GM23338 (cell line): Measurements from ENCODE around the gene SERP2. TPM values are rescaled to one million over a fixed set of nuclear protein-coding genes. Genes with fewer than 3 reads are reported as not detected.

Source experiments
- ATAC-seq: fragments of 200-7000 bp; cut with Tn5 transposase; 3 replicates; pipeline ENCODE4 v1.9.1; 2020
- DNase-seq: peaks from one replicate; pipeline ENCODE4 v3.0.0-alpha.2; 2015; ENCODE audit warnings: low spot score
- H2AFZ ChIP-seq: fragments of 200-600 bp; sonication (generic); 2 replicates; pipeline ENCODE4 v1.8.0; 2016; ENCODE audit warnings: antibody characterized with exemption, mild to moderate bottlenecking, moderate library complexity
- H3F3A ChIP-seq: fragments of 200-600 bp; sonication (generic); replicated peaks from 2 replicates; pipeline ENCODE4 v1.8.0; 2017; ENCODE audit warnings: antibody characterized with exemption, mixed run types, low read depth
- H3K27ac ChIP-seq: fragments of 200-600 bp; sonication (generic); 2 replicates; pipeline ENCODE4 v1.6.1; 2016; ENCODE audit warnings: low read depth
- H3K27me3 ChIP-seq: fragments of 200-600 bp; sonication (generic); 2 replicates; pipeline ENCODE4 v1.8.0; 2016; ENCODE audit warnings: mild to moderate bottlenecking, mixed run types, moderate library complexity; ENCODE audit not compliant: insufficient read depth
- H3K36me3 ChIP-seq: fragments of 200-600 bp; sonication (generic); 2 replicates; pipeline ENCODE4 v1.8.0; 2016; ENCODE audit warnings: mild to moderate bottlenecking; ENCODE audit not compliant: insufficient read depth
- H3K4me1 ChIP-seq: fragments of 200-600 bp; sonication (generic); 2 replicates; pipeline ENCODE4 v1.8.0; 2016; ENCODE audit warnings: mild to moderate bottlenecking, moderate library complexity; ENCODE audit not compliant: insufficient read depth
- H3K4me2 ChIP-seq: fragments of 200-600 bp; sonication (generic); 2 replicates; pipeline ENCODE4 v1.7.1; 2017; ENCODE audit warnings: mixed run types
- H3K4me3 ChIP-seq: fragments of 200-600 bp; sonication (generic); 2 replicates; pipeline ENCODE4 v1.6.1; 2016; ENCODE audit warnings: mixed run types
- H3K79me2 ChIP-seq: fragments of 200-600 bp; sonication (generic); replicated peaks from 2 replicates; pipeline ENCODE4 v1.8.0; 2017; ENCODE audit warnings: mild to moderate bottlenecking; ENCODE audit not compliant: insufficient read depth
- H3K9me2 ChIP-seq: fragments of 200-600 bp; sonication (generic); 2 replicates; pipeline ENCODE4 v1.8.0; 2017; ENCODE audit not compliant: insufficient read depth
- H4K20me1 ChIP-seq: fragments of 200-600 bp; sonication (generic); replicated peaks from 2 replicates; pipeline ENCODE4 v1.8.0; 2017; ENCODE audit warnings: mild to moderate bottlenecking; ENCODE audit not compliant: insufficient read depth
- H3K27ac Mint-ChIP-seq: 2 replicates; pipeline ENCODE4 v1.8.0; 2020; ENCODE audit warnings: inconsistent platforms, mild to moderate bottlenecking, moderate library complexity, mixed read lengths
- H3K27me3 Mint-ChIP-seq: 3 replicates; pipeline ENCODE4 v1.8.0; 2022; ENCODE audit warnings: low read depth, mild to moderate bottlenecking, moderate library complexity, mixed read lengths, inconsistent platforms; ENCODE audit not compliant: insufficient read depth, poor library complexity
- H3K36me3 Mint-ChIP-seq: 3 replicates; pipeline ENCODE4 v1.8.0; 2021; ENCODE audit warnings: low read depth, mild to moderate bottlenecking, inconsistent platforms, moderate library complexity, mixed read lengths
- H3K4me1 Mint-ChIP-seq: 3 replicates; pipeline ENCODE4 v1.8.0; 2020; ENCODE audit warnings: mild to moderate bottlenecking, inconsistent platforms, mixed read lengths
- H3K4me3 Mint-ChIP-seq: 3 replicates; pipeline ENCODE4 v1.8.0; 2021; ENCODE audit warnings: moderate library complexity, mild to moderate bottlenecking, inconsistent platforms, mixed read lengths
- H3K9me3 Mint-ChIP-seq: 3 replicates; pipeline ENCODE4 v1.8.0; 2020; ENCODE audit warnings: moderate library complexity, mild to moderate bottlenecking, inconsistent platforms, mixed read lengths
- CREB1 ChIP-seq: fragments of 250-450 bp; sonication (Bioruptor Pico); IDR thresholded peaks from 2 replicates; pipeline ENCODE4 v1.5.0; 2020; ENCODE audit warnings: low read depth, mild to moderate bottlenecking, moderate library complexity
- CTCF ChIP-seq, 2 experiments: fragments of 200-600 bp in 1 of 2; sonication (generic) in 1 of 2; conservative IDR thresholded peaks; 2 replicates each; pipeline versions ENCODE4 v1.5.1 to v1.6.1; 2016 to 2017; ENCODE audit warnings: antibody characterized with exemption in 2 of 2, low read depth in 2 of 2, mild to moderate bottlenecking in 2 of 2, moderate library complexity in 1 of 2
- EZH2 ChIP-seq: fragments of 200-600 bp; sonication (generic); IDR thresholded peaks from one replicate; pipeline ENCODE4 v1.8.0; 2017; ENCODE audit warnings: antibody characterized with exemption, mild to moderate bottlenecking, low read depth; ENCODE audit not compliant: unreplicated experiment
- JUNB ChIP-seq: IDR thresholded peaks from one replicate; pipeline ENCODE4 v1.6.1; 2016; ENCODE audit warnings: antibody characterized with exemption; ENCODE audit not compliant: unreplicated experiment
- POLR2AphosphoS5 ChIP-seq: IDR thresholded peaks from 2 replicates; pipeline ENCODE4 v1.6.1; 2016; ENCODE audit warnings: antibody characterized with exemption, low read depth
- REST ChIP-seq: IDR thresholded peaks from one replicate; pipeline ENCODE4 v1.6.1; 2018; ENCODE audit warnings: antibody characterized with exemption; ENCODE audit not compliant: unreplicated experiment
- STAT1 ChIP-seq: IDR thresholded peaks from one replicate; pipeline ENCODE4 v1.6.1; 2016; ENCODE audit warnings: antibody characterized with exemption; ENCODE audit not compliant: unreplicated experiment
- ZNF462 ChIP-seq: fragments of 250-450 bp; sonication (Bioruptor Pico); IDR thresholded peaks from 2 replicates; pipeline ENCODE4 v1.5.0; 2020; ENCODE audit warnings: mild to moderate bottlenecking, moderate library complexity
- polyA plus RNA-seq: library from polyadenylated mRNA; unstranded; fragments of >200 nt; fragmentation: Nextera tagmentation; extraction: Ambion mirVana; gene quantifications from 2 replicates; pipeline ENCODE4 v1.2.1, GENCODE V29; 2016
- total RNA-seq: library from RNA; depleted of rRNA; stranded (reverse); fragments of >200 nt; shearing (Covaris generic); gene quantifications from 2 replicates; pipeline ENCODE4 v1.2.3, GENCODE V29; 2014

SERP2 gene
- total and polyA plus RNA-seq, 2 experiments from 2014 or later: 0.59 to 3.4 TPM

- no peak for TF ChIP-seq ZNF462
These were observed 15.5 kb downstream of the SERP2 start (continued) for GRCh38 chr13:44389060-44389666.

- Mint-ChIP-seq H3K27ac (no peak overlapping the region), H3K4me1 (peaks cover 22% of the 10 kb centered on the region), H3K27me3 (no peaks in the 10 kb centered on the region), H3K36me3 (no peaks in the 10 kb centered on the region), H3K4me3 (no peak overlapping the region), H3K9me3 (no peaks in the 10 kb centered on the region)
- no peak for DNase-seq
- Histone ChIP-seq H4K20me1 (no peaks in the 10 kb centered on the region), H3K36me3 (no peaks in the 10 kb centered on the region), H3F3A (no peaks in the 10 kb centered on the region), H3K4me1 (peaks cover 18% of the 10 kb centered on the region), H3K4me3 (no peak overlapping the region), H3K27me3 (no peaks in the 10 kb centered on the region), H2AFZ (no peak overlapping the region), H3K9me2 (peaks cover 24% of the 10 kb centered on the region), H3K27ac (no peak overlapping the region), H3K4me2 (no peak overlapping the region), H3K79me2 (no peaks in the 10 kb centered on the region)
- TF ChIP-seq EZH2: no peak
- ATAC-seq: no peak
These were observed 16.3 kb downstream of the SERP2 start for GRCh38 chr13:44389876-44390275.

- ATAC-seq (no peak), DNase-seq (no peak)
- Mint-ChIP-seq H3K9me3 (no peaks in the 10 kb centered on the region), H3K4me1 (peaks cover 25% of the 10 kb centered on the region), H3K36me3 (no peaks in the 10 kb centered on the region), H3K27me3 (peaks cover 3% of the 10 kb centered on the region), H3K27ac (no peak overlapping the region), H3K4me3 (no peak overlapping the region)
- Histone ChIP-seq H3K4me3 (no peak overlapping the region), H3F3A (0 out of 2 replicates have a peak, but pooled peaks cover 2% of the 10 kb centered on the region), H3K27me3 (no peaks in the 10 kb centered on the region), H2AFZ (no peak overlapping the region; the same call in 1 of the 2 replicates), H3K4me2 (no peak overlapping the region), H3K79me2 (no peaks in the 10 kb centered on the region), H4K20me1 (no peaks in the 10 kb centered on the region), H3K4me1 (peaks cover 14% of the 10 kb centered on the region), H3K36me3 (no peaks in the 10 kb centered on the region), H3K9me2 (peaks cover 24% of the 10 kb centered on the region), H3K27ac (no peak overlapping the region)
- TF ChIP-seq REST (no peak), CTCF (conservative IDR thresholded peaks at IDR 0.05; ENCODE audit: low read depth in 2 of 2) (no peak), CREB1 (CRISPR knock-in tag) (no peak), JUNB (no peak), EZH2 (no peak), POLR2AphosphoS5 (no peak), STAT1 (no peak)
These were observed 19.8 kb downstream of the SERP2 start for GRCh38 chr13:44393391-44393790.
